Ovary (tissue), 9 donors: ENCODE measurements around the gene ASIP. TPM values are rescaled to one million over a fixed set of nuclear protein-coding genes. Genes with fewer than 3 reads are reported as not detected.

Source experiments
- DNase-seq, 5 donors: peaks; one replicate each; pipeline ENCODE4 v3.0.0-alpha.2; 2019 to 2020
- H3K27ac ChIP-seq, 2 donors: fragments of 200-600 bp; one replicate each; pipeline versions ENCODE4 v1.5.1 to v1.8.0; 2019 to 2022
- H3K27me3 ChIP-seq: fragments of 200-600 bp; one replicate; pipeline ENCODE4 v1.8.0; 2022
- H3K36me3 ChIP-seq: fragments of 200-600 bp; sonication (generic); one replicate; pipeline ENCODE4 v1.5.1; 2019
- H3K4me1 ChIP-seq: one replicate; pipeline ENCODE4 v1.8.1; 2013; ENCODE audit warnings: mild to moderate bottlenecking, moderate library complexity; ENCODE audit not compliant: insufficient read depth
- H3K4me3 ChIP-seq: fragments of 200-600 bp; sonication (generic); one replicate; pipeline ENCODE4 v1.5.1; 2017
- H3K9me3 ChIP-seq, 2 donors: fragments of 200-600 bp in 1 of 2; sonication (generic) in 1 of 2; one replicate each; pipeline versions ENCODE4 v1.5.1 to v1.8.1; 2013 to 2019; ENCODE audit warnings: mild to moderate bottlenecking in 1 of 2, moderate library complexity in 1 of 2
- EP300 ChIP-seq: sonication (generic); formaldehyde crosslinking; IDR thresholded peaks from one replicate; pipeline ENCODE4 v1.6.1; 2017; ENCODE audit warnings: antibody characterized with exemption
- POLR2A ChIP-seq: fragments of 450-650 bp; IDR thresholded peaks from one replicate; pipeline ENCODE4 v1.6.1; 2017; ENCODE audit warnings: antibody characterized with exemption, mild to moderate bottlenecking, moderate library complexity
- WGBS, 3 donors: extraction: QIAGEN DNeasy Blood & Tissue Kit in 1 of 3; methylation state at CpG; one replicate each; pipeline versions ENCODE4 v1.1.5 to v1.1.7; 2013 to 2017; 5-methylcytosine and 5-hydroxymethylcytosine counted together
- intact Hi-C, 4 donors: fragments of 100-400 bp; cut with DNase I; formaldehyde crosslinking; loops; one replicate each; pipeline versions ENCODE4 v1.11.0 to v1.15.1; 2022 to 2023
- polyA plus RNA-seq, 2 donors: library from polyadenylated mRNA; stranded (reverse); fragments of 200-250 nt in 1 of 2; fragments of 350-450 nt in 1 of 2; fragmentation: Illumina TruSeq in 1 of 2; extraction: RNeasy Lipid Tissue Mini Kit (QIAGEN cat#74804) in 1 of 2; gene quantifications; one replicate each; pipeline ENCODE4 v1.2.3, GENCODE V29; 2013 to 2014
- total RNA-seq, 7 donors: library from RNA; depleted of rRNA in 2 of 7; stranded (reverse); fragments of >200 nt in 2 of 7; fragmentation: NEBNext Ultra II Directional in 3 of 7; extraction: Animal tissue kit (Norgen Biotek cat#: 25700) in 3 of 7; gene quantifications; one replicate each; pipeline versions ENCODE4 v1.1.0 to v1.2.4, GENCODE V29; 2016 to 2023
- TF ChIP-seq, protein P1 (sequence below), 3 donors: fragments of 450-650 bp in 2 of 3; fragments of 200-600 bp in 1 of 3; IDR thresholded peaks; one replicate each; pipeline versions ENCODE4 v1.5.1 to v1.8.0; 2016 to 2022; ENCODE audit warnings: antibody characterized with exemption in 3 of 3, mild to moderate bottlenecking in 1 of 3
- donor health status: DM: no; HTN: no; CAD: no; lungs with moderate emphysema.
- donor health status: DM: no; HTN: no; CAD: no.
- donor health status: Bipolar disorder and iron deficiency.
- donor health status: DM: yes; HTN: yes; CAD: no.
- donor health status: DM: no; HTN: no; CAD: no.
- donor health status: DM: yes; HTN: yes; CAD: no.

The ASIP gene
- total and polyA plus RNA-seq, 9 donors, result 0.37 to 57.1 (median 22.5) TPM

DNA sequence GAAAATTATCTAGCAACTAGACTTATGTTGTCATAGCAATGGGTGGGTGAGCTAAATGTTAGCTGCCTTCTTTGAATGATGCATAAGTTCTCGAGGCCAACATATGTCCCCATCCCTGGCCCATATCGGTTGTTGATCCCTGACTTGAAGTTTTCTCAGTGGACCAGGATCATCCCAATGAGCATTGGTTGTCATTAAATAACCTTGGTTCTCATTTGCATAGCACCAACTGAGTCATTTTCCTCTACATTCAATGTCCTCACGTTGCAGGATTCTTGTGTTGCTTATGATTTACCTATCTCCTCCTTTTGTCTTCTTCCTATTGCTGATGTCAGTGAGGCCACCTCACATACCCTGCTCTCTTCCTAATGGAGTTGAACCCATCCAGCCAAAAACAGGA is 74.0 kb downstream of the ASIP start:
- TF ChIP-seq, protein P1, sequence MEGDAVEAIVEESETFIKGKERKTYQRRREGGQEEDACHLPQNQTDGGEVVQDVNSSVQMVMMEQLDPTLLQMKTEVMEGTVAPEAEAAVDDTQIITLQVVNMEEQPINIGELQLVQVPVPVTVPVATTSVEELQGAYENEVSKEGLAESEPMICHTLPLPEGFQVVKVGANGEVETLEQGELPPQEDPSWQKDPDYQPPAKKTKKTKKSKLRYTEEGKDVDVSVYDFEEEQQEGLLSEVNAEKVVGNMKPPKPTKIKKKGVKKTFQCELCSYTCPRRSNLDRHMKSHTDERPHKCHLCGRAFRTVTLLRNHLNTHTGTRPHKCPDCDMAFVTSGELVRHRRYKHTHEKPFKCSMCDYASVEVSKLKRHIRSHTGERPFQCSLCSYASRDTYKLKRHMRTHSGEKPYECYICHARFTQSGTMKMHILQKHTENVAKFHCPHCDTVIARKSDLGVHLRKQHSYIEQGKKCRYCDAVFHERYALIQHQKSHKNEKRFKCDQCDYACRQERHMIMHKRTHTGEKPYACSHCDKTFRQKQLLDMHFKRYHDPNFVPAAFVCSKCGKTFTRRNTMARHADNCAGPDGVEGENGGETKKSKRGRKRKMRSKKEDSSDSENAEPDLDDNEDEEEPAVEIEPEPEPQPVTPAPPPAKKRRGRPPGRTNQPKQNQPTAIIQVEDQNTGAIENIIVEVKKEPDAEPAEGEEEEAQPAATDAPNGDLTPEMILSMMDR (IDR thresholded peaks at IDR 0.05), result no peak
- TF ChIP-seq EP300 (no peak), POLR2A (no peak)
- no peaks in the 10 kb centered on the region for H3K4me1 ChIP-seq
- WGBS, 3 donors, result 86 to 88% (median 88%) methylated on average over 3 of the region's 3 CpGs

DNA sequence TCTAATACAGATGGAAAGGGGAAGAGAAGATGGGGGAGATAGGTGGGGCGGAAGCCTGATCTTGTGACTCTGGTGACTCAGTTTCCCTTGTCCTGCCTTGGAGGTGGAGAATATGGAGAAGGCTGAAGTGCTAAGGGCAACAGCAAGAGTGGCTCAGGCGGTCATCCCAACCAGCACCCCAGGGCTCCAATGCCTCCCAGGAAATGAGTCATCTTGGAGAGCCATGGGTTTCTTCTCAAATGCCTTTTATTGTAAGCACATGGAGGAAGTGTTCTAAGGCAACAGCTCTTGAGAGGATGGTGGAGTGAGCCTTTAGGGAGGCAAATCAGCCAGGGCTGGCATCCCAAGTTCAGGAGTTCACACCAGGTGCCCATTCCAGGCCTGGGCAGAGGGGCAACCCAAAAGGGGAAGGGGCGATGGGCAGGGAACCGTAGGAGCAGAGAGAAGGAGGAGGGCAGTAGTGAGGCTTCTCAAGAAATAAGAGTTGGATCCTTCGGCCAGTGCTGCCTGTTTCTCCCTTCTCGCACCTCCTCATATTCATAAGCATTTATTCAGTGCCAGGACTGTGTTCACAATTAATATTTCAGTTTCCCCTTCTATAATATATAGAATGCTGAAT is 75.1 kb downstream of the ASIP start:
- Histone ChIP-seq H3K4me1 (no peaks in the 10 kb centered on the region), H3K27me3 (no peaks in the 10 kb centered on the region), H3K27ac (no peak overlapping the region), H3K9me3 (no peaks in the 10 kb centered on the region), H3K36me3 (no peaks in the 10 kb centered on the region), H3K4me3 (no peak overlapping the region)
- TF ChIP-seq POLR2A, result no peak
- no peak for TF ChIP-seq EP300
- TF ChIP-seq, protein P1 (IDR thresholded peaks at IDR 0.05), result no peak
- intact Hi-C loops, result loop anchor here in 3 of 4 donors (5.0 to 10.0 kb wide), 6 partner anchors 122 to 461 kb away; partner anchors contain the start of gene TP53INP2 (in 1 of the 3)
- DNase-seq, result no peak
- WGBS, 3 donors, result 91 to 95% (median 92%) methylated on average over 6 of the region's 6 CpGs

More for the DNA sequence above, 74.0 kb downstream of the ASIP start:
- H3K4me3 ChIP-seq, result no peak overlapping the region
- no peaks in the 10 kb centered on the region for H3K27me3 ChIP-seq
- H3K9me3 ChIP-seq, result no peaks in the 10 kb centered on the region
- intact Hi-C loops, result loop anchor here in 3 of 4 donors (5.0 to 10.0 kb wide), 6 partner anchors 120 to 462 kb away; partner anchors contain the start of gene TP53INP2 (in 1 of the 3)
- no peak for DNase-seq
- H3K36me3 ChIP-seq, result no peaks in the 10 kb centered on the region
- H3K27ac ChIP-seq, result no peak overlapping the region

Other genes with a start within 250 kb of the ASIP start
- gene RALY, start 247.5 kb upstream of the ASIP start, total RNA-seq, result 100 to 1,000 TPM in 4 of 7 donors, 10 to 100 TPM in 3; 51.7 to 124 (median 105) TPM
- 100 to 1,000 TPM in 1 of 2 donors, 10 to 100 TPM in 1; 68.9 to 131 TPM for gene RALY, start 247.5 kb upstream of the ASIP start, polyA plus RNA-seq
- gene EIF2S2, start 129.2 kb upstream of the ASIP start, total RNA-seq, result 10 to 100 TPM; 29.1 to 85.8 (median 36.1) TPM
- gene EIF2S2, start 129.2 kb upstream of the ASIP start, polyA plus RNA-seq, result 10 to 100 TPM; 30.2 to 54.2 TPM
- 100 to 1,000 TPM; 109 to 190 (median 139) TPM for gene AHCY, start 61.9 kb downstream of the ASIP start, total RNA-seq
- gene AHCY, start 61.9 kb downstream of the ASIP start, polyA plus RNA-seq, result 100 to 1,000 TPM in 1 of 2 donors, 10 to 100 TPM in 1; 97.7 to 141 TPM
- 10 to 100 TPM; 39.2 to 65.8 (median 53.7) TPM for gene ITCH, start 121.8 kb downstream of the ASIP start, total RNA-seq
- gene ITCH, start 121.8 kb downstream of the ASIP start, polyA plus RNA-seq, result 10 to 100 TPM; 14.0 to 24.0 TPM